HepG2 (cell line): ENCODE measurements around the gene LEFTY2. TPM values are rescaled to one million over a fixed set of nuclear protein-coding genes. Genes with fewer than 3 reads are reported as not detected.
A peak's percentile ranks its signal among the peaks of the same experiment; 100 is the strongest.
"Not testable (repeated sequence)": the region's sequence is repeated elsewhere in the genome, so short reads cannot be mapped to it uniquely, and the experiment has no call there.

Experiments
- ATAC-seq: fragments of 200-7000 bp; cut with Tn5 transposase; 3 replicates; pipeline ENCODE4 v1.9.1; 2020; ENCODE audit warnings: mild to moderate bottlenecking, moderate library complexity
- BruUV-seq: library from RNA; stranded (reverse); fragments of 400-500 nt; replicated peaks from 2 replicates; lab custom pipeline; 2021; lab: Mats Ljungman, UMichigan
- CTCF ChIA-PET: fragments of 300-600 bp; formaldehyde crosslinking; extraction: SDS; loops from one replicate; lab custom pipeline; 2021; ENCODE audit warnings: low total read pairs, inconsistent platforms, low intra/inter-chr PET ratio; lab: Yijun Ruan, JAX
- POLR2A ChIA-PET: fragments of 350-600 bp; sonication (Branson Sonifier 250); formaldehyde crosslinking; loops from one replicate; lab custom pipeline; 2020; ENCODE audit warnings: antibody characterized with exemption, inconsistent platforms; lab: Yijun Ruan, JAX
- DNase-seq: peaks from one replicate; pipeline ENCODE4 v3.0.0-alpha.2; 2015; ENCODE audit warnings: low spot score
- FAIRE-seq: peaks from 3 replicates; lab custom pipeline; 2011; peaks lifted over from hg19 to GRCh38; lab: Jason Lieb, UNC
- H2AFZ ChIP-seq: one replicate; pipeline ENCODE4 v1.6.1; 2011; ENCODE audit warnings: low read length, inconsistent platforms
- H3K27ac ChIP-seq: fragments of 300-600 bp; 3 replicates; pipeline ENCODE4 v1.8.0; 2011; ENCODE audit warnings: mixed run types, mild to moderate bottlenecking, mixed read lengths, low read length, inconsistent platforms; ENCODE audit not compliant: insufficient read depth; ENCODE audit errors: extremely low read length
- H3K27me3 ChIP-seq, 2 experiments: fragments of 200-600 bp in 1 of 2; 2 replicates in 1 of 2; 3 replicates in 1 of 2; pipeline versions ENCODE4 v1.6.0 to v1.8.0; 2011; ENCODE audit warnings: low read length in 2 of 2, mild to moderate bottlenecking in 2 of 2, moderate library complexity in 2 of 2, inconsistent platforms in 1 of 2; ENCODE audit not compliant: insufficient read depth in 2 of 2, control insufficient read depth in 1 of 2
- H3K36me3 ChIP-seq, 2 experiments: fragments of 200-600 bp in 1 of 2; replicated peaks in 1 of 2; 2 replicates in 1 of 2; 3 replicates in 1 of 2; pipeline versions ENCODE4 v1.5.1 to v1.8.0; 2011; ENCODE audit warnings: low read length in 2 of 2, inconsistent platforms in 1 of 2; ENCODE audit not compliant: insufficient read depth in 2 of 2, control insufficient read depth in 1 of 2
- H3K4me1 ChIP-seq: 2 replicates; pipeline ENCODE4 v1.5.1; 2012; ENCODE audit warnings: low read length, inconsistent platforms; ENCODE audit not compliant: insufficient read depth
- H3K4me2 ChIP-seq: 2 replicates; pipeline ENCODE4 v1.6.0; 2011; ENCODE audit warnings: low read depth, low read length, inconsistent platforms
- H3K4me3 ChIP-seq, 3 experiments: fragments of 200-600 bp in 1 of 3; sonication (generic), shearing (Covaris generic) in 1 of 3; replicated peaks in 1 of 3; 2 replicates each; pipeline ENCODE4 v1.5.1; 2011 to 2016; ENCODE audit warnings: low read length in 3 of 3, inconsistent platforms in 2 of 3, low read depth in 2 of 3, mild to moderate bottlenecking in 2 of 3, control low read depth in 1 of 3, mixed read lengths in 1 of 3; ENCODE audit not compliant: insufficient read depth in 1 of 3
- H3K79me2 ChIP-seq: one replicate; pipeline ENCODE4 v1.6.1; 2011; ENCODE audit warnings: low read length, inconsistent platforms; ENCODE audit not compliant: insufficient read depth
- H3K9ac ChIP-seq: 2 replicates; pipeline ENCODE4 v1.6.0; 2011; ENCODE audit warnings: mild to moderate bottlenecking, low read depth, low read length, inconsistent platforms; ENCODE audit not compliant: insufficient read depth
- H3K9me3 ChIP-seq: 2 replicates; pipeline ENCODE4 v1.5.1; 2012; ENCODE audit warnings: mild to moderate bottlenecking, low read length
- H4K20me1 ChIP-seq: 2 replicates; pipeline ENCODE4 v1.6.0; 2011; ENCODE audit warnings: inconsistent platforms, mild to moderate bottlenecking, low read length, moderate library complexity; ENCODE audit not compliant: insufficient read depth
- FIP1L1 ChIP-seq: fragments of 200-400 bp; formaldehyde crosslinking; IDR thresholded peaks from 2 replicates; pipeline ENCODE4 v1.6.1; 2018; ENCODE audit warnings: low read depth, mild to moderate bottlenecking, low read length, moderate library complexity, borderline replicate concordance; ENCODE audit not compliant: insufficient read depth
- HNF4A ChIP-seq: sonication (generic); formaldehyde crosslinking; IDR thresholded peaks from 2 replicates; pipeline ENCODE4 v1.4.0; 2020; ENCODE audit warnings: missing genetic modification reagents
- NR2F1 ChIP-seq, 2 experiments: fragments of 450-650 bp in 1 of 2; formaldehyde crosslinking in 1 of 2; IDR thresholded peaks; 2 replicates each; pipeline versions ENCODE4 v1.5.0 to v1.6.1; 2016 to 2020; ENCODE audit warnings: mild to moderate bottlenecking in 1 of 2, missing compliant biosample characterization in 1 of 2, missing genetic modification reagents in 1 of 2, moderate library complexity in 1 of 2
- RXRB ChIP-seq: IDR thresholded peaks from 2 replicates; pipeline ENCODE4 v1.6.1; 2016; ENCODE audit warnings: borderline replicate concordance, missing genetic modification reagents, missing compliant biosample characterization
- SALL1 ChIP-seq: sonication (generic); formaldehyde crosslinking; IDR thresholded peaks from 2 replicates; pipeline ENCODE4 v1.8.0; 2022; ENCODE audit warnings: mild to moderate bottlenecking, missing genetic modification reagents
- TFAP4 ChIP-seq: sonication (generic); IDR thresholded peaks from 2 replicates; pipeline ENCODE4 v1.6.1; 2016; ENCODE audit warnings: low read depth, borderline replicate concordance
- THAP9 ChIP-seq: sonication (generic); formaldehyde crosslinking; IDR thresholded peaks from 2 replicates; pipeline ENCODE4; 2020; ENCODE audit warnings: missing genetic modification reagents, mild to moderate bottlenecking, borderline replicate concordance
- WGBS: methylation state at CpG from one replicate; pipeline ENCODE4 v1.1.6; 2017; ENCODE audit warnings: low lambda C conversion rate; 5-methylcytosine and 5-hydroxymethylcytosine counted together
- in situ Hi-C: cut with HindIII; loops from 2 replicates; pipeline ENCODE4 v1.10.0; 2017; ENCODE audit warnings: low pct_unique_long_range_greater_than_20kb; ENCODE audit not compliant: extremely low pct_ligation_motif_present
- intact Hi-C: fragments of 100-400 bp; cut with micrococcal nuclease; formaldehyde crosslinking; loops from one replicate; pipeline ENCODE4 v1.10.0; 2022; ENCODE audit not compliant: unreplicated experiment
- polyA plus RNA-seq, 8 experiments: library from polyadenylated mRNA; depleted of rRNA in 3 of 8; stranded (reverse) in 7 of 8; unstranded in 1 of 8; fragments of >200 nt; fragmentation: Illumina TruSeq in 4 of 8; extraction: Trizol in 4 of 8; gene quantifications; 2 replicates each; pipeline versions ENCODE4 v1.2.1 to v1.2.3, GENCODE V29; 2011 to 2016; ENCODE audit warnings: low read depth in 4 of 8, missing spikeins in 1 of 8, mixed read lengths in 1 of 8; ENCODE audit not compliant: insufficient read depth in 1 of 8
- total RNA-seq, 5 experiments: library from RNA; depleted of rRNA; stranded (reverse); fragments of >200 nt; fragmentation: Illumina TruSeq; extraction: Trizol; gene quantifications; 2 replicates each; pipeline ENCODE4 v1.2.3, GENCODE V29; 2016; ENCODE audit warnings: low read depth in 1 of 5

LEFTY2 gene
- total and polyA plus RNA-seq, 2 of the 13 experiments (the other 11 are each of a cell fraction or from before 2014, with no cell fraction given), result 0.13 to 0.33 TPM

- H3K4me2 ChIP-seq, result peak overlapping the region; percentile 83
- H3K27me3 ChIP-seq, H3K79me2 ChIP-seq, CTCF ChIA-PET, H4K20me1 ChIP-seq, H3K9ac ChIP-seq, FAIRE-seq, H3K36me3 ChIP-seq, BruUV-seq, DNase-seq, H3K9me3 ChIP-seq, H3K27ac ChIP-seq, H2AFZ ChIP-seq, ATAC-seq, in situ Hi-C loops, POLR2A ChIA-PET: not testable (repeated sequence)
- intact Hi-C loops, result loop anchor here (10.0 kb wide), 1 partner anchor 87 kb away; no protein-coding TSS in a partner anchor
- peaks cover 74% of the 10 kb centered on the region for H3K4me1 ChIP-seq
- 82% methylated on average over 15 of the region's 56 CpGs for WGBS
- peak overlapping the region in 1 of 3 experiments; percentile 76; a peak in 1 of 6 replicates for H3K4me3 ChIP-seq
These were observed 53.3 kb downstream of the LEFTY2 start for GRCh38 chr1:225887554-225888288.

- WGBS, result 7% methylated on average over 4 of the region's 7 CpGs
- FAIRE-seq (no peak), ATAC-seq (no peak; the same call in 2 of the 3 replicates), DNase-seq (no peak)
- no TSS peak for BruUV-seq
- CTCF ChIA-PET, result no interaction called here
- Histone ChIP-seq H3K4me2 (peak overlapping the region; percentile 86), H3K9ac (peak overlapping the region; percentile 43; the same call in 1 of the 2 replicates), H3K9me3 (no peaks in the 10 kb centered on the region), H3K4me3 (peak overlapping the region in 1 of 3 experiments; percentile 52; a peak in 1 of 6 replicates), H3K27ac (no peak overlapping the region), H3K4me1 (peaks cover 74% of the 10 kb centered on the region), H3K36me3 (no peaks in the 10 kb centered on the region), H4K20me1 (no peaks in the 10 kb centered on the region), H3K79me2 (no peaks in the 10 kb centered on the region), H3K27me3 (no peaks in the 10 kb centered on the region; a peak in 1 of 5 replicates), H2AFZ (no peak overlapping the region)
- intact Hi-C loops (loop anchor here (10.0 kb wide), 1 partner anchor 88 kb away; no protein-coding TSS in a partner anchor), in situ Hi-C loops (no loop called here)
- POLR2A ChIA-PET, result interaction anchor here (0.7 to 1.0 kb wide), 2 partner anchors 9 to 10 kb away, joined by 3 read pairs; no protein-coding TSS in a partner anchor
- peak in 1 of 2 experiments; percentile 42; a peak in 1 of 4 replicates for TF ChIP-seq NR2F1 (CRISPR knock-in tag; IDR thresholded peaks at IDR 0.05)
- TF ChIP-seq FIP1L1, result no peak
- peak; percentile 22; the same call in 1 of the 2 replicates for TF ChIP-seq RXRB (CRISPR knock-in tag)
- TF ChIP-seq SALL1, result peak; percentile 38; the same call in 1 of the 2 replicates
- TF ChIP-seq THAP9 (CRISPR knock-in tag), result no peak
- TF ChIP-seq HNF4A, result peak; percentile 41; the same call in 1 of the 2 replicates
- peak; percentile 80 for TF ChIP-seq TFAP4
These were observed 54.0 kb downstream of the LEFTY2 start for GRCh38 chr1:225887030-225887314.
